Tibial nerve (tissue), 4 donors: ENCODE results near the gene ARHGAP33. TPM values are rescaled to one million over a fixed set of nuclear protein-coding genes. Genes with fewer than 3 reads are reported as not detected.

ENCODE experiments used
- DNase-seq, 2 donors: peaks; one replicate each; pipeline ENCODE4 v3.0.0-alpha.2; 2019; ENCODE audit warnings: low spot score in 2 of 2
- H3K27ac ChIP-seq, 4 donors: fragments of 200-600 bp; sonication (generic) in 3 of 4; one replicate each; pipeline ENCODE4 v1.5.1; 2017 to 2019; ENCODE audit warnings: mild to moderate bottlenecking in 1 of 4
- H3K27me3 ChIP-seq, 2 donors: fragments of 200-600 bp; sonication (generic) in 1 of 2; one replicate each; pipeline versions ENCODE4 v1.5.1 to v1.6.0; 2017 to 2019
- H3K36me3 ChIP-seq, 3 donors: fragments of 200-600 bp; sonication (generic); one replicate each; pipeline ENCODE4 v1.5.1; 2018 to 2019
- H3K4me1 ChIP-seq, 4 donors: fragments of 200-600 bp; sonication (generic) in 3 of 4; one replicate each; pipeline ENCODE4 v1.5.1; 2017 to 2019
- H3K4me3 ChIP-seq, 4 donors: fragments of 200-600 bp; sonication (generic) in 3 of 4; one replicate each; pipeline ENCODE4 v1.5.1; 2017 to 2019; ENCODE audit warnings: mild to moderate bottlenecking in 1 of 4, moderate library complexity in 1 of 4
- H3K9me3 ChIP-seq, 4 donors: fragments of 200-600 bp; sonication (generic) in 3 of 4; one replicate each; pipeline ENCODE4 v1.5.1; 2017 to 2019
- EP300 ChIP-seq, 2 donors: sonication (generic); formaldehyde crosslinking; IDR thresholded peaks; one replicate each; pipeline ENCODE4 v1.6.1; 2017; ENCODE audit warnings: antibody characterized with exemption in 2 of 2, mild to moderate bottlenecking in 1 of 2
- POLR2A ChIP-seq, 2 donors: fragments of 450-650 bp; IDR thresholded peaks; one replicate each; pipeline ENCODE4 v1.6.1; 2017; ENCODE audit warnings: antibody characterized with exemption in 2 of 2, mild to moderate bottlenecking in 2 of 2, moderate library complexity in 2 of 2
- WGBS, 2 donors: methylation state at CpG; one replicate each; pipeline ENCODE4 v1.1.5; 2018; 5-methylcytosine and 5-hydroxymethylcytosine counted together
- total RNA-seq, 4 donors: library from RNA; depleted of rRNA; stranded (reverse); fragments of >200 nt; gene quantifications; one replicate each; pipeline ENCODE4 v1.1.0, GENCODE V29; 2016
- TF ChIP-seq, protein P1 (sequence below), 5 experiments: fragments of 200-600 bp in 3 of 5; fragments of 450-650 bp in 2 of 5; sonication (generic) in 3 of 5; IDR thresholded peaks; one replicate each; pipeline ENCODE4 v1.5.1; 2016 to 2019; ENCODE audit warnings: antibody characterized with exemption in 5 of 5, mild to moderate bottlenecking in 3 of 5, moderate library complexity in 2 of 5

Gene ARHGAP33
- total RNA-seq, 4 donors from 2014 or later, result 6.6 to 46.8 (median 26.1) TPM

DNA sequence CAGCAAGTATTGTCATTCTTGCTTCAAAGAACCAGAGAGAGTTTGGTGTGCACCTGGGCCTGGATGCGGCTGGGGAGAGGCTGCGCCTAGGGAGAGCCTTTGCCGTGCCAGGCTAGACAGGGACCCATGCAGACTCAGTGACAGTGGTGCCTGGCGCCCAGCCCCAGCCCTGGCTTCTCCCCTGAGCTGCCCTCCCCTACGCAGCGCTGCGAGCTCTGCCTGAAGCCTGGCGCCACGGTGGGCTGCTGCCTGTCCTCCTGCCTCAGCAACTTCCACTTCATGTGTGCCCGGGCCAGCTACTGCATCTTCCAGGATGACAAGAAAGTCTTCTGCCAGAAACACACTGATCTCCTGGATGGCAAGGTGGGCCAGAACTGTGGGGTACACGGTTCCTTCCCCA lies 45.6 kb upstream of the ARHGAP33 start:
- Histone ChIP-seq H3K27me3 (no peaks in the 10 kb centered on the region), H3K36me3 (peaks cover 5 to 100% (median 63%) of the 10 kb centered on the region in 3 donors), H3K4me3 (no peak overlapping the region), H3K4me1 (no peaks in the 10 kb centered on the region), H3K27ac (no peak overlapping the region), H3K9me3 (no peaks in the 10 kb centered on the region)
- no peak for DNase-seq
- TF ChIP-seq, protein P1, sequence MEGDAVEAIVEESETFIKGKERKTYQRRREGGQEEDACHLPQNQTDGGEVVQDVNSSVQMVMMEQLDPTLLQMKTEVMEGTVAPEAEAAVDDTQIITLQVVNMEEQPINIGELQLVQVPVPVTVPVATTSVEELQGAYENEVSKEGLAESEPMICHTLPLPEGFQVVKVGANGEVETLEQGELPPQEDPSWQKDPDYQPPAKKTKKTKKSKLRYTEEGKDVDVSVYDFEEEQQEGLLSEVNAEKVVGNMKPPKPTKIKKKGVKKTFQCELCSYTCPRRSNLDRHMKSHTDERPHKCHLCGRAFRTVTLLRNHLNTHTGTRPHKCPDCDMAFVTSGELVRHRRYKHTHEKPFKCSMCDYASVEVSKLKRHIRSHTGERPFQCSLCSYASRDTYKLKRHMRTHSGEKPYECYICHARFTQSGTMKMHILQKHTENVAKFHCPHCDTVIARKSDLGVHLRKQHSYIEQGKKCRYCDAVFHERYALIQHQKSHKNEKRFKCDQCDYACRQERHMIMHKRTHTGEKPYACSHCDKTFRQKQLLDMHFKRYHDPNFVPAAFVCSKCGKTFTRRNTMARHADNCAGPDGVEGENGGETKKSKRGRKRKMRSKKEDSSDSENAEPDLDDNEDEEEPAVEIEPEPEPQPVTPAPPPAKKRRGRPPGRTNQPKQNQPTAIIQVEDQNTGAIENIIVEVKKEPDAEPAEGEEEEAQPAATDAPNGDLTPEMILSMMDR (IDR thresholded peaks at IDR 0.05), result no peak
- TF ChIP-seq POLR2A (IDR thresholded peaks at IDR 0.05), result no peak
- 89 to 90% methylated on average over 11 of the region's 11 CpGs for WGBS, 2 donors

DNA sequence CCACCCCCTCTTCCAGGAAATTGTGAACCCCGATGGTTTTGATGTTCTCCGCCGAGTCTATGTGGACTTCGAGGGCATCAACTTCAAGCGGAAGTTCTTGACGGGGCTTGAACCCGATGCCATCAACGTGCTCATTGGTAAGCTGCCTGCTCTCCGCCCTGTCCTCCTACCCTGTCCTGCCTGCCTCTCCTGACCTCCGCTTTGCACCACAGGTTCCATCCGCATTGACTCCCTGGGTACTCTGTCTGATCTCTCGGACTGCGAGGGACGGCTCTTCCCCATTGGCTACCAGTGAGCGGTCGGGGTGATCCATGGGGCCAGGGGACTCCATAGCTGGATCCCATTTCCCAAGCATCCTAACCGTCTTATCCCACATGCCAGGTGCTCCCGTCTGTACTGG lies 45.0 kb upstream of the ARHGAP33 start:
- Histone ChIP-seq H3K36me3 (peaks cover 5 to 100% (median 57%) of the 10 kb centered on the region in 3 donors), H3K27ac (no peak overlapping the region), H3K4me1 (no peaks in the 10 kb centered on the region), H3K27me3 (no peaks in the 10 kb centered on the region), H3K4me3 (no peak overlapping the region), H3K9me3 (no peaks in the 10 kb centered on the region)
- TF ChIP-seq, protein P1 (IDR thresholded peaks at IDR 0.05), result no peak
- TF ChIP-seq POLR2A (IDR thresholded peaks at IDR 0.05) (no peak), EP300 (IDR thresholded peaks at IDR 0.05) (no peak)
- no peak for DNase-seq
- 92 to 93% methylated on average over 18 of the region's 18 CpGs for whole genome bisulfite sequencing, 2 donors

DNA sequence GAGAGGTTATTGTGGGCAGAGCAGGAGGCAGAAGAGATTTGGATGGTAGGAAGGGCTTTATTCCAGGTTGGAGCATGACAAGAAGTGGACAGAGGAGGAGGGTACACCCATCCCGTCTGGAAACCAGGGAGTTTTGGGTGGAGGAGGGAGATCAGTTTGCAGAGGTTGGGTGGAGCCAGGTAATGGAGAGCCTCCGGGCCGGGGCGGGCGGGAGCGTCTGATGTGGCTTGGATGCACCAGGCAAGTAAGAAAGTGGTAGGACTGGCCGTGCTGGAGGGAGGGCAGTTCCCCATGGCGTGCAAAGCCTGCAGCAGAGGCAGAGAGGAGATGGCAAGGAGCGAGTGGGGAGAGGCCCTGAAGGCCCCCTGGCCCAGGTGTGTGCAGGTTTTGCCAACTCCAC lies 44.0 kb upstream of the ARHGAP33 start:
- WGBS, 2 donors, result 82 to 87% methylated on average over 9 of the region's 9 CpGs
- no peak for DNase-seq
- H3K27me3 ChIP-seq, result no peaks in the 10 kb centered on the region
- H3K27ac ChIP-seq, result no peak overlapping the region
- no peak overlapping the region for H3K4me3 ChIP-seq
- H3K9me3 ChIP-seq, result no peaks in the 10 kb centered on the region
- H3K4me1 ChIP-seq, result no peaks in the 10 kb centered on the region
- H3K36me3 ChIP-seq, result peaks cover 0 to 100% (median 47%) of the 10 kb centered on the region in 3 donors
- TF ChIP-seq, protein P1 (IDR thresholded peaks at IDR 0.05), result no peak
- TF ChIP-seq EP300 (IDR thresholded peaks at IDR 0.05), result no peak

DNA sequence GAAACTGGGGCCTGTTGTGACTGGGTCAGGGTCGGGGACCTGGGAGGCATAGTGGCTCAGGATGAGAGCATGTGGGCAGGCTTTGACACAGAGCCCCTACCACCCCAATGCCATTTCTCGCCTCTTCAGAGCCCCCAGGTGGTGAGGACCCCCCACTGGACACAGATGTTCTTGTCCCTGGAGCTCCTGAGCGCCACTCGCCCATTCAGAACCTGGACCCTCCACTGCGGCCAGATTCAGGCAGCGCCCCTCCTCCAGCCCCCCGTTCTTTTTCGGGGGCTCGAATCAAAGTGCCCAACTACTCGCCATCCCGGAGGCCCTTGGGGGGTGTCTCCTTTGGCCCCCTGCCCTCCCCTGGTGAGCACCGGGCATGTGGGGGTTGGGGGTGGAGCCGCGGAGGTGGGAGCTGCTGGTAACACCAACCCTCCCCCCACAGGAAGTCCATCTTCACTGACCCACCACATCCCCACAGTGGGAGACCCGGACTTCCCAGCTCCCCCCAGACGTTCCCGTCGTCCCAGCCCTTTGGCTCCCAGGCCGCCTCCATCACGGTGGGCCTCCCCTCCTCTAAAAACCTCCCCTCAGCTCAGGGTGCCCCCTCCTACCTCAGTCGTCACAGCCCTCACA lies 43.5 kb upstream of the ARHGAP33 start:
- TF ChIP-seq EP300 (IDR thresholded peaks at IDR 0.05), result no peak
- TF ChIP-seq, protein P1 (IDR thresholded peaks at IDR 0.05), result no peak
- no peak for TF ChIP-seq POLR2A (IDR thresholded peaks at IDR 0.05)
- Histone ChIP-seq H3K27me3 (no peaks in the 10 kb centered on the region), H3K4me1 (no peaks in the 10 kb centered on the region), H3K9me3 (no peaks in the 10 kb centered on the region), H3K4me3 (no peak overlapping the region), H3K27ac (no peak overlapping the region), H3K36me3 (peaks cover 0 to 100% (median 45%) of the 10 kb centered on the region in 3 donors)
- DNase-seq, result no peak
- 83 to 84% methylated on average over 21 of the region's 21 CpGs for WGBS, 2 donors

DNA sequence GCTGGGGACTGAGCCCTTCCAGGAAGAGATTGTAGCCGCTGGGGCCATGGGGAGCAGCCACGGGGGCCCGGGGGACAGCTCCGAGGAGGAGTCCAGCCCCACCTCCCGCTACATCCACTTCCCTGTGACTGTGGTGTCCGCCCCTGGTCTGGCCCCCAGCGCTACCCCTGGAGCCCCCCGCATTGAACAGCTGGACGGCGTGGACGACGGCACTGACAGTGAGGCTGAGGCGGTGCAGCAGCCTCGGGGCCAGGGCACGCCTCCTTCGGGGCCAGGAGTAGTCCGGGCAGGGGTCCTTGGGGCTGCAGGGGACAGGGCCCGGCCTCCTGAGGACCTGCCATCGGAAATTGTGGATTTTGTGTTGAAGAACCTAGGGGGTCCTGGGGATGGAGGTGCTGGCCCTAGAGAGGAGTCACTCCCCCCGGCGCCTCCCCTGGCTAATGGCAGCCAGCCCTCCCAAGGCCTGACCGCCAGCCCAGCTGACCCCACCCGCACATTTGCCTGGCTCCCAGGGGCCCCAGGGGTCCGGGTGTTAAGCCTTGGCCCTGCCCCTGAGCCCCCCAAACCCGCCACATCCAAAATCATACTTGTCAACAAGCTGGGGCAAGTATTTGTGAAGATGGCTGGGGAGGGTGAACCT lies 42.7 kb upstream of the ARHGAP33 start:
- H3K27ac ChIP-seq, result no peak overlapping the region
- peaks cover 0 to 100% (median 38%) of the 10 kb centered on the region in 3 donors for H3K36me3 ChIP-seq
- H3K4me3 ChIP-seq, result no peak overlapping the region
- no peaks in the 10 kb centered on the region for H3K27me3 ChIP-seq
- DNase-seq, result no peak
- no peaks in the 10 kb centered on the region for H3K9me3 ChIP-seq
- no peaks in the 10 kb centered on the region for H3K4me1 ChIP-seq
- WGBS, 2 donors, result 84 to 86% methylated on average over 20 to 25 of the region's 25 CpGs
- TF ChIP-seq, protein P1 (IDR thresholded peaks at IDR 0.05), result no peak
- TF ChIP-seq POLR2A (IDR thresholded peaks at IDR 0.05) (no peak), EP300 (IDR thresholded peaks at IDR 0.05) (no peak)
